ENCODE data around the gene HMG20A.

The HMG20A gene

DNA sequence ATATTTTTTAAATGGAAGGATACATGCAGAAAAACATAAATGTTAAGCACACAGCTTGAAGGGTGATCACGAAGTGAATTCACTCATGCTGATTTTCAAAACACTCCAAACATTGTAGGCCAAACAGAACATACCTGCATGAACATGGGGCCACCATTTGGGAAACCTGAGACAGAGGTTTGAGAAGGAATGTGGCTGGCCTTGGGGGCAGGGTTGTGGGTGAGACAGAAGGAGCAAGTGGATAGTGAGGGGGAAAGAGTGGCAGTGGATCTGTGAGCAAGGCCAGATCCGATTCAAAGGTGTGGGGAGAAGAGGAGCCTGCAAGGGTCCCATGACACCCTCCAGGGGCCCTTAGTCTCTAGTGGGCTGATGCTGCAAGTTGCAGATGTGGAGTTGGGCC, 94.9 kb downstream of the HMG20A start:
- DNase-seq, result no peak

DNA sequence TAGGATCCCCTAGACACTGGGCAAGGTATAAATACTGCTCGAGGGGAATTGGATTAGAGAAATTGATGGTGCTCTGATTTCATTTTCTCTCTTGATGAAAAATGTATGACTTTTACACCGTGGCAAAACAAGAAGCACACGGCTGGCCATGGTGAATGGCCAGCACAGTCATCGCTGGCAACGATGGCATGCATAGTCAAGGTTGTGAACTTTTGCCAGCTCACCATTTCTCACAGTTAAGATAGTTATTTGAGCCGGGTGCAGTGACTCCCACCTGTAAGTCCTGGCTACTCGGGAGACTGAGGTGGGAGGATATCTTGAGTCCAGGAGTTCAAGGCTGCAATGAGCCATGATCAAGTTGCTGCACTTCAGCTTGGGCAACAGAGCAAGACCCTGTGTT, 95.4 kb downstream of the HMG20A start:
- no peak for DNase-seq

- no peak for DNase-seq
Observed at GRCh38 chr15:77516786-77517185, 96.1 kb downstream of the HMG20A start.

DNA sequence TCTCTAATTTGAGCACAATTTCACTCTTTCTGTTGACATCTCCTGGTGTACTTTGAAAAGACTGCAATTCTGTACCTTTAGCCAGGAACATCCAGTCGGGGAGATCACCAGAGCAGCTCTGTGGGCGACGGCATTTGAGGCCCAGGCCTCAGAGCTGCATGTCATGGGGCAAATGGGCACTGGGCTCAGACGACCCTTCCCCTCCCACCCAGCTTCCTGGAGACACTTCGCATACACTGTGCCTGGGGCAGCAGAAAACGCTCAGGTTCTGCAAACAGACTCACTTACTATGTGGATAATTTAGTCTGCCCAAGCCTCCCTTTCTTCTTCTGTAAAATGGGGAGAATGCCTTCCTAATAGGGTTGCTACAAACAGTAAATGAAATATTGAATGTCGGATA, 96.9 kb downstream of the HMG20A start:
- DNase-seq, result no peak

DNA sequence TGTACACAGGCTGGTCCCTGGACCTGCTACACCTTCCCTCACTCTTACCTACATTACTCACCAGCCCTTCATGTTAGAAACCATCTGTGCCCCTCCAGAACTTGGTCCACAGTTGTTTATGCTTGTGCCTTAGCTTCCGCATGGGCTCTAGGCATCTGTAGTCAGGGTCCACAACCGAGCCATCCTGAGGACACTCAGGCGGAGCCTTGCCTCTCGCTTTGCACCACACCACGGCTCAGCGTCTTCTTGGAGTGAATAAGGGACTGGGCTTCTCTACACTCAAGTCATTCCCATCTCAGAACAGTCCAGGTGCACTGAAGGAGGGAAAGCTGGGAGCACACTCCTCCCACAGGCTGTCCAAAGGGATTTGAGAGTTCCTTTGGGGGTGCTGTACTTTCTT, 97.8 kb downstream of the HMG20A start:
- no peak for DNase-seq

DNA sequence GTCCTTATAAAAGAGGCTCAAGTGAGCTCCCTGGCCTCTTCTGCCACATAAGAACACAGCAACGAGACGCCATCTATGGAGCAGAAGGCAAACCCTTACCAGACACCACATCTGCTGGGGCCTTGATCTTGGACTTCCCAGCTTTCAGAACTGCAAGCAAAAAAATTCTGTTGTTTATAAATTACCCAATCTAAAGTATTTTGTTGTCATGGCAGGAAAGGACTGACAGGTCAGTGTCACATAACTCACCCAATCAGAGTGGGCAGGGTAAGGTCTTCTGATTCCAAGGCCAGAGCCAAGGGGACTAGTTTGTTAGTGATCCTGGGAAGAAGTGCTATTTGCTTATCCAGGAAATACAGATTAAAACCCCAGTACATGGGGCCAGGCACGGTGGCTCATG, 98.9 kb downstream of the HMG20A start:
- DNase-seq, result no peak

DNA sequence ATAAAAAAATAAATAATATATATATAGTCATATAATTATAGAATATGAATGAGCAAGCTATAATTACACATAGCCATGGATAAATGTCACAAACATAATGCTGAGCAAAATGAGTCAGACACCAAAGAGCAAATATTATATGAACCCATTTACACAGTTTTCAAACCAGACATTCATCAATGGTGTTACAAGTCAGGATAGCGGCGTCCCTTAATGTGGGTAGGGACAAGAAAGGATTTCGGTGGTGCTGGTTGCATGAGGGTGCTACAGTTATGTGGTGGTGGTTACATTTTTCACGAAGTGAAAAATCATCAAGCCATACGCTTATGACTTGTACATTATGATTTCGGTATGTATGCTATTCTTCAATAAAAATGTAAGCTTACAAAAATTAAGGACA, 100.5 kb downstream of the HMG20A start:
- DNase-seq, result no peak

DNA sequence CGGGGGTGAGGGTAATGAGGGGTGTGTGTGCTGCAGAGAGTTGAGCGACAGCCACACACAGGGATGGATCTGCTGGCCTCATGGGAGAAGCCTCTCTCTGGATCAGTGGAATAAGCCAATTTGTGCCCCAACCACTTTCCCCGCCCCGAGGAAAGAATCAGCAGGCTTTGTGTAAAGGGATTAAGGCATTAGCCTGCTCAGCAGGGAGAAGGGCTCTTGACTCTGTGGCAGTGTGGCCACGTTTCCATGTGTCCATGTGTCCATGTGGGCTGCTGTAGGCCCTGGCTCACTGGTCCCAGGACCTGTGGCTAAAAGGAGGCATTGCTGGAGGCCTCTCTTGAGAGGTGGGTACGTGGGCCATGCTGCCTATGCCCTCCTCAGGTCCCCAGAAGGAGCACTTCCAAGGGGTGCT, 104.7 kb downstream of the HMG20A start:
- DNase-seq, result no peak

DNA sequence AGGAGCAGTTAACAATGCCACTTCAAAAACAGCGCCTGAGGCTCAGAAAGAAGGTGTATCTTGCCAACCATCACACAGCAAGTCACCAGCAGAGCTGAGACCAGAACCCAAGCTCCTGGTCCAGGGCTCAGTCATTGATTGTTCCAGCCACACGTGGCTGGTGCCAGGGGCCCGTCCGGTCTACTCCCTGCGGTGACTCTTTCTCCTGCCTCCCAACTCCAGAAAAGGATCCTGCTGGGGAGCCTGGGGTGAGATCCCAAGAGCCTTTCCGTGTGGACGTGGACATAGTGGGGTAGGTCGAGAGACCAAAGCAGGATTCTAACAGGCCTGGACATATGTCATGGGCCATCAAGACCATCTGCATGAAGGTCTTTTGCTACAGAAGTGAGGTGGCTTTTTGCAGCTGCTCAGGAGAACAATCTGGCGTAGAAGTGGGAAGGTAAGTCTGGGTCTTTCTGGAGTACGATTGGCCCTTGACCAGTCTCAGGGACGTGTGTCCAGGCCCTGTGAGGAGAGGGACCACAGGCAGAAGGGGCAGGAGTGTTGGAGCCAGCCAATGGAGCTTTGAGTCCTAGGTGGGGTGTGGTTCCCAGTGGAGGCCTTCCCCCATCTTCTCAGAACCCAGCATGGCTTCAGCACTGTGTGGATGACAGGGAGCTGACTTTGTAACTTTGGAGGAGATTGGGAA, 105.4 kb downstream of the HMG20A start:
- no peak for DNase-seq

DNA sequence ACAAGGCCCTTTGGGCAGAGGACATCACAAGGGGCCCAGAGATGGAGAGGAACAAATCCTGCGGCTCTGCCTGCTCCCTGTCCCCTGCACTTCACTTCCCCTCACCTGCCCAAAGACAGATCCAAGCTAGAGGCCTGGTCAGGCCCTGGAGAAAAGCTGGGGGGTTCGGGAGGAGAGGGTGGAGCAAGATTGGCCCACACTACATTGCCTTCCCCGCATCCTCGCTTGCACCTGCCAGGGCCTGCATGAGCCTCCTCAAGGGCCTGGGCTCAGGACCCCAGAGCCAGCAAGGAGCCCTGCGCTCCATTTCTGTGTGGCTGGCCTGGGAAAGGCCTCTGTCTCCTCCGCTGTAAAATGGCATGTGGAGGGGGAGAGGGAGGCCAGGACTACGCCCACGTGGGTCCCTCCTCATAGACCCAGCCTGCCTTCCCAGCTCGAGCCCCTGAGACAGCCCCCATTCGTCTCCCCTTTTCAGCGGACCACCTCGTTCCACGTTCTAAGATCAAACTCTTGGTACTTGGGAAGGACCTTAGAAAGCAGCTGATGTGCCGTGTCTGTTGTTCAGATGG, 106.0 kb downstream of the HMG20A start:
- no peak for DNase-seq

DNA sequence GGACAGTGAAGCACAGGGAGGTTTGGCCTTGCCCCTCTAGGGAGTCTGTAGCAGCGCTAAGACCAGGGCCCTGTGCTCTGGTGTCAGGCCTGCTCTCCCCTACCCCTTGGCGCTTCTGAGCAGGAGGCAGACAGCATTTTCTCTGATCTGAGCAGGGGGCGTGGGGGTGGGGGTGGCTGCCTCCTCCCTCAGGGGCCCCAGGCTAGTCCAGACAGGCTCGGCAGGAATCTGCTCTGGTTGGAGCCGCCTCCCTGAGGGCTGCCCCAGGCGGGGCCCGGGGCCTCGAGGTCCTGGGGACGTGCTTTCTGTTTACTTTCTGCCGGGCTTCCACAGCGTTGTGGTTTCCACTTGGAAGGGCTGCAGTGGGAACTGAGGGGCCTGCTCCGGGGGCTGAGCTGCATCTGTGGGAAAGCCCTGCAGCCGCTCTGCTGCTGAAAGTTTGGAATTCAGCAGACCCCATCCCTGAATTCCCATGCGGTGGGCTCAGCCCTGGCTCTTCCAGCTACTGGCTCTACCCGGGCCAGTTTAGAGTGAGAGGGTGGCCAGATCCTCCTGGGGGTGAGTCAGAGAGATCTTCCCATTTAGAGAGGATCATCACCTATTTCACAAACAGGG, 106.6 kb downstream of the HMG20A start:
- no peak for DNase-seq

- no peak for DNase-seq
Observed at GRCh38 chr15:77527831-77528231, 107.1 kb downstream of the HMG20A start.

GRCh38 chr15:77528290-77528967, 107.7 kb downstream of the HMG20A start:
- DNase-seq, result no peak

DNA sequence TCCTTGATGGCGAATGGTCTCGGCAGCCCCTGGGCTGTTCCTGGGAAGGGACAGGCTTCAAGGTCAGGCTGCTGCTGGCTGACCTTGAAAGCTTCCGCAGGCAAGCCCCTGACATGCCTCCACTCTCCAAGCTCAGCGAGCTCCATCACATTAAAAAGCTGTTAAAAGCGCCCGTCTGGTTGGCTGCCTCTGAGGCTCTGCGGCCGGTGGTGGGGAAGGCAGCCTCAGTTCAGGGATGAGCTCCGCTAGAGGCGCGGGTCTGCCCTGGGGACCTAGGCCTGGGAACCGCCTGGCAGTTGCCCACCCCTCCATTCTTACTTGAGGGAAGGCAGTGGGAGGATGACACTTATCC, 108.3 kb downstream of the HMG20A start:
- DNase-seq, result no peak

- DNase-seq, result no peak
Observed at GRCh38 chr15:77529394-77530159, 108.9 kb downstream of the HMG20A start.

- no peak for DNase-seq
Observed at GRCh38 chr15:77530576-77530975, 109.9 kb downstream of the HMG20A start.

DNA sequence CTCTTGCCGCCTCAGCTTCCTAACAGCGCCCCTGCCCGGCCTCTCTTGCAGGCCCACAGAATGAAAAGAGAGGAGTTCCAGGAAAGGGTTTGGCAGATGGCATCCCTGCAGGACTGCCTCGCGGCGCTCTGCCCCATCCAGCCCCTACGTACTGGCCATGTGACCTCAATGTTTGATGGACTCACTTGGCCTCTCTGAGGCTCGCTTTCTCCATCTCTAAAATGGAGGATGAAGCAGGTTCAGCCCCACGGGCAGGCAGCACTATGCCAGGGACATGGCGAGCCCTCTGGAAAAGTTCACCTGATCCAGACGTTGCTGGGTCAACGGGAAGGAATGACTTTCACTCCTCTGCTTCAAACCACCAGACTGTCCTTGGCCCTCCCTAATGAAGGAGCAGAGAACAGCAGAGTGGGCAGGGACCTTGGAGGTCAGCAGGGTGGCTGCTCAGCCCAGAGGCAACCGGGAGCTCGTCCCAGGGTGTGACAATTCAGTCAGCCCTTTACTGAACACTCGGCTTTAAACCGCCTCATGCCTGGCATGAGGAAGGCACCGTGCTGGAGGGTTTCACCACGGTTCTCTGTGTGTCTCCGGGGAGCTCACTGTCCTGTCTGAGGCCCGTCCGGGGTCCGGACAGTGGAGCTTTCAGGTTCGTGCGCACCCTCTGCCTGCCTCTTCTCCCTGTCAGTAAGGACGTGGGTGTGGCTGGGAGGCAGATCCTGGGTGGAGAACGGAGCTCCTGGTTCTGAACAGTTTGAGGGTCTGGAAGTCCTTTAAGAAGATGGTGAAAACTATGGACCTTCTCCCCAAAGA, 110.7 kb downstream of the HMG20A start:
- DNase-seq, result no peak

GRCh38 chr15:77532067-77532710, 111.5 kb downstream of the HMG20A start:
- no peak for DNase-seq

DNA sequence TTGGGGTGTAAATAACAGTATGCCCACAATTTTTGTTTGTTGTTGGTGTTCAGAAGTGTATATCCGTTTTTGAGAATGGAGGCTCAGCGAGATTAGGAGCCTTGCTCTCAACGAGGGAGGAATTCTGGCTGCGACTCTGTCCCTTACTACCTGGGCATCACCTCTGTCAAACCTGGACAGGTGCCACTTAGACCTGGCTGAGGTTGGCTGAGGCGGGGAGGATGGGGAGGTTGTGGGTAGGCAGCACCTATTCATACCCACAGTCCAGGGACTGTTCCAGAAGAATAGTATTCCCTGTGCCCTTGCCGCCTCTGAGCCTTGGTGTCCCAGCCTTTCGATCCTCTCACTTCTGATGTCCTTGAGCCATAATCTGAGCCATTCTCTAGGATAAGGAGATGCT, 112.2 kb downstream of the HMG20A start:
- DNase-seq, result no peak

Data from anterior cingulate cortex (tissue), 58 donors.